Lower lobe of right lung (tissue), 2 donors: Measurements from ENCODE around the gene CHRNA1. TPM values are rescaled to one million over a fixed set of nuclear protein-coding genes. Genes with fewer than 3 reads are reported as not detected.
"Not testable (repeated sequence)": the region's sequence is repeated elsewhere in the genome, so short reads cannot be mapped to it uniquely, and the experiment has no call there.

Experiments
- ATAC-seq, 2 donors: fragments of 200-7000 bp; cut with Tn5 transposase; one replicate each; pipeline ENCODE4 v1.9.1; 2020 to 2022; ENCODE audit warnings: mild to moderate bottlenecking in 2 of 2, moderate library complexity in 2 of 2
- DNase-seq: peaks from one replicate; pipeline ENCODE4 v3.0.0-alpha.2; 2020
- H3K27ac ChIP-seq: fragments of 200-600 bp; one replicate; pipeline ENCODE4 v1.8.0; 2022
- H3K27me3 ChIP-seq: fragments of 200-600 bp; one replicate; pipeline ENCODE4 v1.8.0; 2022; ENCODE audit warnings: low read depth
- H3K36me3 ChIP-seq: fragments of 200-600 bp; one replicate; pipeline ENCODE4 v1.8.0; 2022; ENCODE audit warnings: mild to moderate bottlenecking
- H3K4me1 ChIP-seq: fragments of 200-600 bp; one replicate; pipeline ENCODE4 v1.8.0; 2022
- H3K4me3 ChIP-seq: fragments of 200-600 bp; one replicate; pipeline ENCODE4 v1.8.0; 2022; ENCODE audit warnings: mild to moderate bottlenecking
- H3K9me3 ChIP-seq: fragments of 200-600 bp; one replicate; pipeline ENCODE4 v1.8.0; 2022
- CTCF ChIP-seq: fragments of 200-600 bp; IDR thresholded peaks from one replicate; pipeline ENCODE4 v1.8.0; 2022; ENCODE audit warnings: antibody characterized with exemption, mild to moderate bottlenecking
- intact Hi-C: fragments of 100-400 bp; cut with DNase I; formaldehyde crosslinking; loops from one replicate; pipeline ENCODE4 v1.11.0; 2022
- total RNA-seq: library from RNA; stranded (reverse); fragmentation: NEBNext Ultra II Directional; extraction: Animal tissue kit (Norgen Biotek cat#: 25700); gene quantifications from one replicate; pipeline ENCODE4 v1.2.1, GENCODE V29; 2021
- donor health status: DM: no; HTN: yes; CAD: no; lungs with severe emphysema.

Gene CHRNA1
- total RNA-seq, 1 donor from 2014 or later = not detected

- no peaks in the 10 kb centered on the region for H3K36me3 ChIP-seq
- ATAC-seq = no peak
- H3K4me3 ChIP-seq = no peak overlapping the region
- H3K9me3 ChIP-seq = no peaks in the 10 kb centered on the region
- TF ChIP-seq CTCF = no peak
- H3K27me3 ChIP-seq = no peaks in the 10 kb centered on the region
- intact Hi-C loops = no loop called here
- no peak overlapping the region for H3K27ac ChIP-seq
- no peak for DNase-seq
- H3K4me1 ChIP-seq = no peaks in the 10 kb centered on the region
These were observed 45.7 kb downstream of the CHRNA1 start for GRCh38 chr2:174718591-174718990.

- Histone ChIP-seq H3K4me3 (no peak overlapping the region), H3K9me3 (no peaks in the 10 kb centered on the region), H3K27ac (no peak overlapping the region), H3K27me3 (no peaks in the 10 kb centered on the region), H3K4me1 (no peaks in the 10 kb centered on the region), H3K36me3 (no peaks in the 10 kb centered on the region)
- intact Hi-C loops = no loop called here
- DNase-seq (no peak), ATAC-seq (no peak)
- TF ChIP-seq CTCF = no peak
These were observed 46.4 kb downstream of the CHRNA1 start for GRCh38 chr2:174717916-174718315.

- no peak overlapping the region for H3K27ac ChIP-seq
- no peaks in the 10 kb centered on the region for H3K9me3 ChIP-seq
- no peak for TF ChIP-seq CTCF
- DNase-seq = no peak
- ATAC-seq = no peak
- H3K36me3 ChIP-seq = no peaks in the 10 kb centered on the region
- no peaks in the 10 kb centered on the region for H3K4me1 ChIP-seq
- H3K27me3 ChIP-seq = no peaks in the 10 kb centered on the region
- H3K4me3 ChIP-seq = no peak overlapping the region
- intact Hi-C loops = no loop called here
These were observed 47.0 kb downstream of the CHRNA1 start for GRCh38 chr2:174717273-174717672.

GRCh38 chr2:174716785-174717184, 47.5 kb downstream of the CHRNA1 start:
- Histone ChIP-seq H3K27ac (no peak overlapping the region), H3K36me3 (no peaks in the 10 kb centered on the region), H3K9me3 (no peaks in the 10 kb centered on the region), H3K4me1 (no peaks in the 10 kb centered on the region), H3K4me3 (no peak overlapping the region), H3K27me3 (no peaks in the 10 kb centered on the region)
- DNase-seq (no peak), ATAC-seq (no peak)
- no peak for TF ChIP-seq CTCF
- intact Hi-C loops = no loop called here

- ATAC-seq = no peak
- intact Hi-C loops = no loop called here
- H3K27ac ChIP-seq = no peak overlapping the region
- no peaks in the 10 kb centered on the region for H3K9me3 ChIP-seq
- H3K4me1 ChIP-seq = no peaks in the 10 kb centered on the region
- TF ChIP-seq CTCF = no peak
- no peaks in the 10 kb centered on the region for H3K27me3 ChIP-seq
- H3K4me3 ChIP-seq = no peak overlapping the region
- H3K36me3 ChIP-seq = no peaks in the 10 kb centered on the region
- DNase-seq = no peak
These were observed 50.6 kb downstream of the CHRNA1 start for GRCh38 chr2:174713686-174714085.

GRCh38 chr2:174711206-174711605, 53.1 kb downstream of the CHRNA1 start:
- no peak overlapping the region for H3K4me3 ChIP-seq
- ATAC-seq (no peak), DNase-seq (no peak)
- TF ChIP-seq CTCF = no peak
- H3K36me3 ChIP-seq = no peaks in the 10 kb centered on the region
- intact Hi-C loops = no loop called here
- peaks cover 8% of the 10 kb centered on the region for H3K27me3 ChIP-seq
- H3K9me3 ChIP-seq = no peaks in the 10 kb centered on the region
- H3K4me1 ChIP-seq = no peaks in the 10 kb centered on the region
- H3K27ac ChIP-seq = no peak overlapping the region

GRCh38 chr2:174709416-174710004, 54.8 kb downstream of the CHRNA1 start:
- H3K36me3 ChIP-seq, H3K9me3 ChIP-seq, H3K4me3 ChIP-seq, intact Hi-C loops, H3K4me1 ChIP-seq, ATAC-seq, DNase-seq, H3K27me3 ChIP-seq, H3K27ac ChIP-seq: not testable (repeated sequence)
